Transverse colon (tissue), 3 donors: ENCODE results near the gene SSTR5.

Experiments
- CTCF ChIP-seq, 5 experiments: fragments of 200-600 bp in 3 of 5; fragments of 450-650 bp in 2 of 5; sonication (generic) in 3 of 5; IDR thresholded peaks; 1 replicate in 2 of 5; 2 replicates in 3 of 5; pipeline ENCODE4 v1.5.1; 2016 to 2017; ENCODE audit warnings: antibody characterized with exemption in 5 of 5, inconsistent platforms in 3 of 5, mild to moderate bottlenecking in 2 of 5, moderate library complexity in 1 of 5
- POLR2A ChIP-seq: fragments of 450-650 bp; IDR thresholded peaks from one replicate; pipeline ENCODE4 v1.6.1; 2016; ENCODE audit warnings: antibody characterized with exemption, mild to moderate bottlenecking, moderate library complexity

GRCh38 chr16:1024138-1024537, 48.4 kb upstream of the SSTR5 start:
- TF ChIP-seq CTCF (IDR thresholded peaks at IDR 0.05) = no peak
- TF ChIP-seq POLR2A = no peak
